Activated CD8-positive, alpha-beta T cell treated with anti-CD3 and anti-CD28 coated beads, Interleukin-2, amount 10 ng/mL, durations not matched to agents 7 days and 5 days (primary cell): ENCODE results near the gene MYH7B. TPM values are rescaled to one million over a fixed set of nuclear protein-coding genes. Genes with fewer than 3 reads are reported as not detected.

Source experiments
- ATAC-seq: fragments of 150-1000 bp; cut with Tn5 transposase; one replicate; pipeline ENCODE4 v1.10.0; 2021; ENCODE audit warnings: moderate library complexity
- CTCF ChIA-PET: fragments of 350-600 bp; sonication (Branson Sonifier 250); formaldehyde crosslinking; loops from one replicate; lab custom pipeline; 2021; ENCODE audit warnings: antibody characterized with exemption; lab: Charles Lee
- POLR2A ChIA-PET: fragments of 350-600 bp; sonication (Branson Sonifier 250); formaldehyde crosslinking; loops from one replicate; lab custom pipeline; 2021; ENCODE audit warnings: antibody characterized with exemption; lab: Charles Lee
- DNase-seq: peaks from one replicate; pipeline ENCODE4 v3.0.0-alpha.2; 2020
- H3K27ac Mint-ChIP-seq: one replicate; pipeline ENCODE4 v1.8.0; 2021; ENCODE audit warnings: mild to moderate bottlenecking, mixed read lengths
- H3K27me3 Mint-ChIP-seq: one replicate; pipeline ENCODE4 v1.8.0; 2021; ENCODE audit warnings: low read depth, mixed read lengths
- H3K36me3 Mint-ChIP-seq: one replicate; pipeline ENCODE4 v1.8.0; 2021; ENCODE audit warnings: low read depth, mixed read lengths
- H3K4me1 Mint-ChIP-seq: one replicate; pipeline ENCODE4 v1.8.0; 2021; ENCODE audit warnings: low read depth, mixed read lengths
- H3K4me3 Mint-ChIP-seq: one replicate; pipeline ENCODE4 v1.8.0; 2021; ENCODE audit warnings: mild to moderate bottlenecking, mixed read lengths
- H3K9me3 Mint-ChIP-seq: one replicate; pipeline ENCODE4 v1.8.0; 2022; ENCODE audit warnings: mixed read lengths; ENCODE audit not compliant: insufficient read depth
- total RNA-seq, 2 experiments: library from RNA; stranded (reverse); gene quantifications; one replicate each; pipeline ENCODE4 v1.2.3, GENCODE V29; 2021

Gene MYH7B
- total RNA-seq, 2 experiments from 2014 or later, result 0.13 to 0.26 TPM

DNA sequence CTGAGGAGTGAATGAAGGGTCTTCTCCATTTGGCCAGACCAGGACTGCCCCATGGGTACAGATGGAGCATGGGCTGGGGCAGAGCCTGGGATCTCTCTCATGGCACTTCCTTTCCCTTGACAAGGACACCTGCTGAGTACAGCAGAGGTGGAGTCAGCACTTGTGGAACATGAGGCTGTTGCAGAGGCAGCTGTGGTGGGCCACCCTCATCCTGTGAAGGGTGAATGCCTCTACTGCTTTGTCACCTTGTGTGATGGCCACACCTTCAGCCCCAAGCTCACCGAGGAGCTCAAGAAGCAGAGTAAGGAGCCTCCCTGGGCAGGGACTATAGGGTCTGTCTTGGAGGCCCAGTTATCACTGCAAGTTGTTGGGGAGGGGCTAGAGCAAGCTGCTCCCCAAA lies 29.7 kb upstream of the MYH7B start:
- ATAC-seq (no peak), DNase-seq (peak; percentile 39)
- H3K36me3 Mint-ChIP-seq, result peaks cover 44% of the 10 kb centered on the region
- H3K4me1 Mint-ChIP-seq, result peaks cover 22% of the 10 kb centered on the region
- POLR2A ChIA-PET, result no interaction called here
- peak overlapping the region; percentile 47 for H3K27ac Mint-ChIP-seq
- no peak overlapping the region for H3K4me3 Mint-ChIP-seq
- CTCF ChIA-PET, result no interaction called here
- no peaks in the 10 kb centered on the region for H3K27me3 Mint-ChIP-seq
- no peaks in the 10 kb centered on the region for H3K9me3 Mint-ChIP-seq

DNA sequence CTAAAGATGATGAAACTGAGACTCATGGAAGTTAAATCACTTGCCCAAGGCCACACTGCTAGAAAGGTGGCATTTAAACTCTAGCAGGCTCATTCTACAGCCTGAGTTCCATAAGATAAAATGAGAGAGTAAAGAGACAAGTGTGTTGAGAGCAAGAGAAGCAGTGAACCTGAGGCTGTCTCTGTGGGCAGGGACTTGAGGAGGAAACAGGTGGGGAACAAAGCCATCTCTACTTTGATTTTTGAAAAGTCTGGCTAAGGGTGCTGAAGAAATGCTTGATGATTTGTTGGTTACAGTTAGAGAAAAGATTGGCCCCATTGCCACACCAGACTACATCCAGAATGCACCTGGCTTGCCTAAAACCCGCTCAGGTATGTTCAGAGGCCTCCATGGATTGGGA lies 29.1 kb upstream of the MYH7B start:
- H3K36me3 Mint-ChIP-seq, result peaks cover 43% of the 10 kb centered on the region
- ATAC-seq (no peak), DNase-seq (no peak)
- peaks cover 17% of the 10 kb centered on the region for H3K4me1 Mint-ChIP-seq
- CTCF ChIA-PET, result no interaction called here
- no peaks in the 10 kb centered on the region for H3K9me3 Mint-ChIP-seq
- no peaks in the 10 kb centered on the region for H3K27me3 Mint-ChIP-seq
- POLR2A ChIA-PET, result no interaction called here
- H3K27ac Mint-ChIP-seq, result peak overlapping the region; percentile 43
- no peak overlapping the region for H3K4me3 Mint-ChIP-seq

DNA sequence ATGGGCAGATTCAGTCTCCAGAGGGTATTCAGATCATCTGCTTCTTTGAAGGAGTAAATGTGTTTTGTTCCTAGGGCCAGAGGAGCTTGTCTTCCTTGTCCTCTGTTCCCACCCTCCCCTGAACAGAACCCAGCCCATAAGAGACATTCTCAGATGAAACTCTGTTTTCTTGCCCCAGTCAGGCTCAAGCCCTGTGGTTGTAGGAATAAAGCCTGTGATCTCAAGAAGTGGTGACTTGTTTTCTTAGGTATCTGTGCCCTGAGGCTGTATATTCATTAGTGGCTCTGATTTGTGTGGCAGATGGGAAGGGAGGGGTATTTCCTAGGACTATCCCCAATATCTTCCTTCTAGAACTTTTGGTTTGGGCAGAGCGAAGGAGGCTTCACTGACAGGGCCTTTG lies 27.9 kb upstream of the MYH7B start:
- CTCF ChIA-PET, result interaction anchor here (1.4 kb wide), 1 partner anchor 55 kb away, joined by 4 read pairs; the partner anchor contains the start of gene GGT7
- Mint-ChIP-seq H3K27ac (no peak overlapping the region), H3K36me3 (peaks cover 46% of the 10 kb centered on the region)

DNA sequence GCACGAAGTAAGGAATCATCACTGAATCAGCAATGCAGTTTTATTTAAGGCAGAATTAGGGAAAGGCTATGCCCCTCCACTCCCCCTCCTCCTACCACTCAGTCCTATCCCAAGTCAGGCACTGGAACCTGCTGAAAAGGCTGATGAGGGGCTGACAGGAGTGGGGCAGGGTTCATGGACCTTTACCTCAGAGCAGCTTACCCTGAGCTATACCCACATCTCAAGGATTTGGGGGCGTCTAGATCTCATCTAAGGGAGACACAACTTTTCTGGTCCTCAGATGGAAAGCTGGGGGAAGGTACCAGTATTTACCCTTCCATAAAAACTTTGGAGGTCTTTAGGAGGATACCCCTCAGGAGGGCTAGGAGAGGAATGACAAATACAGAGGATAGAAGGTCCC lies 27.3 kb upstream of the MYH7B start:
- DNase-seq (no peak), ATAC-seq (no peak)
- ChIA-PET POLR2A (interaction anchor here (1.1 kb wide), 2 partner anchors 12 to 13 kb away, joined by 3 read pairs; no protein-coding TSS in a partner anchor), CTCF (interaction anchor here (1.4 kb wide), 1 partner anchor 56 kb away, joined by 4 read pairs; the partner anchor contains the start of gene GGT7)
- Mint-ChIP-seq H3K9me3 (no peaks in the 10 kb centered on the region), H3K4me1 (peaks cover 17% of the 10 kb centered on the region), H3K36me3 (peaks cover 52% of the 10 kb centered on the region), H3K27me3 (no peaks in the 10 kb centered on the region), H3K4me3 (no peak overlapping the region), H3K27ac (no peak overlapping the region)

More for the DNA sequence above, 27.9 kb upstream of the MYH7B start:
- H3K9me3 Mint-ChIP-seq, result no peaks in the 10 kb centered on the region
- POLR2A ChIA-PET, result no interaction called here
- DNase-seq, result no peak
- no peak for ATAC-seq
- no peaks in the 10 kb centered on the region for H3K27me3 Mint-ChIP-seq
- H3K4me1 Mint-ChIP-seq, result peaks cover 17% of the 10 kb centered on the region
- H3K4me3 Mint-ChIP-seq, result no peak overlapping the region

DNA sequence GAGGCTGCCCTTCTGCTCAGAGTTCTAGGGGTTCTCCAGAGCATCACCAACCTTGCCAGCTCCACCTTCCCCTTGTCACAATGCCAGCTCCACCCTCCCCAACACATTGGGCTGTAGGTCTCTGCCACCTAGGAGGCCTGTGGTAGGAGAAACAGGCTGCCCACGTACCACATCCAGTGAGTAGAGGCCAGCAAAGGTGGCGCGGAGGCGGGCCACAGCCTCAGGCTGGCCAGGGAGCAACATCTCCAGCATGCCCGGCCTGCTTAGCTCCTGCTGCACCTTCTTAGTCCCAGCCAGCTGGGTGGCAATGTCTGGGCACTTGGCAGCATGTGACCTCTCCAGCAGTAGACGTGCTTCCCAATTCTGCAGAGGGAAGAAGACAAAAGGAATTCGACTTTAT lies 23.9 kb upstream of the MYH7B start:
- Mint-ChIP-seq H3K27ac (no peak overlapping the region), H3K9me3 (no peaks in the 10 kb centered on the region), H3K4me3 (no peak overlapping the region), H3K36me3 (peaks cover 51% of the 10 kb centered on the region), H3K4me1 (peaks cover 3% of the 10 kb centered on the region), H3K27me3 (no peaks in the 10 kb centered on the region)
- DNase-seq (no peak), ATAC-seq (no peak)
- CTCF ChIA-PET, result interaction anchor here (0.8 to 1.8 kb wide), 2 partner anchors 9 to 10 kb away, joined by 3 to 4 read pairs; no protein-coding TSS in a partner anchor
- POLR2A ChIA-PET, result interaction anchor here (0.7 kb wide), 1 partner anchor 58 kb away, joined by 3 read pairs; no protein-coding TSS in a partner anchor

DNA sequence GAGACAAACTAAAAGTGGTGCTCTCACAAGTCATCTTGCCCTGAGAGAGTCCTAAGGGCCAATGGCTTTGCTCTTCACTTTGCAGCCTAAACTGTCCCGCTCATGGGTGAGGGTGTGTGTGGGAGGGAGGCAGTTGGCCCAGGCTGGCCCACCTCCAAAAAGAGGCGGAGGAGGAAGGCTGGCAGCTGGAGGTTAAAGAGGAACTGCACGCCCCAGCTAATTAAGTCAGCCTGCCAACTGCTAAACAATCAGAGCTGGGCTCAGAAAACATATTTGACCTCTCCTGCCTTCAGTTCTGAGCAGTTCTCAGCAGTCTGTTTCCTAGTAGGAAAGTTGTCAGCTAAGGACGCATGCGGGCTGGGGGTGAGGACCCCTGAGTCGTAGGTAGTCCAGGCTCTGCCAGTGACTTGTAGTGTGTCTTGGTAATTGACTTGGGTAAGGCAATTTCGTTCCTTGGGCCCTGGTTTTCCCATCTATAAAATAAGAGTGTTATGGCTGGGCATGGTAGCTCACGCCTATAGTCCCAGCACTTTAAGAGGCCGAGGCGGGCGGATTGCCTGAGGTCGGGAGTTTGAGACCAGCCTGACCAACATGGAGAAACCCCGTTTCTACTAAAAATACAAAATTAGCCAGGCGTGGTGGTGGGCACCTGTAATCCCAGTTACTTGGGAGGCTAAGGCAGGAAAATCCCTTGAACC lies 17.1 kb upstream of the MYH7B start:
- ChIA-PET CTCF (no interaction called here), POLR2A (no interaction called here)
- Mint-ChIP-seq H3K4me1 (no peaks in the 10 kb centered on the region), H3K4me3 (no peak overlapping the region), H3K36me3 (peaks cover 48% of the 10 kb centered on the region), H3K27me3 (no peaks in the 10 kb centered on the region), H3K9me3 (no peaks in the 10 kb centered on the region), H3K27ac (no peak overlapping the region)
- no peak for DNase-seq
- no peak for ATAC-seq

DNA sequence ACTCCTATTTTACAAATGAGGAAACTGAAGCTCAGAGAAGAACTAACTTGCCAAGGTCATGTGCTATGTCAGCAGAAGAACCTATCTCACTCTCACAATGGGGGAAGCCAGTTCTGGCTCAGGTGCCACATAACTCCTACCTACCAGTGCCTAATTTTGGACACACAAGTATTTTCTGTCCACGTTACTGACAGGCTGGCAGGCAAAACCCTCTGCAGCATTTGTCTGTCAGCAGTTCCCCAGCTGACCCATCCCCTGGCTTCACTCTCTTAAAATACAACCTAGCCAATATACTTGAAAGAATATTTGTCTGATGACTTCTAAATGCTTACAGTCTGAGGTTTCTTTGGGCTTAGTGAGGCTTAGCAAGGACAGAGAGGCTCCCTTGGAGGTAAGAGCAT lies 15.6 kb upstream of the MYH7B start:
- Mint-ChIP-seq H3K27me3 (no peaks in the 10 kb centered on the region), H3K9me3 (no peaks in the 10 kb centered on the region), H3K4me1 (no peaks in the 10 kb centered on the region), H3K4me3 (no peak overlapping the region), H3K27ac (no peak overlapping the region), H3K36me3 (peaks cover 46% of the 10 kb centered on the region)
- ChIA-PET POLR2A (no interaction called here), CTCF (interaction anchor here (2.0 kb wide), 1 partner anchor 67 kb away, joined by 10 read pairs; the partner anchor contains the start of gene GGT7)
- DNase-seq, result no peak
- ATAC-seq, result no peak

DNA sequence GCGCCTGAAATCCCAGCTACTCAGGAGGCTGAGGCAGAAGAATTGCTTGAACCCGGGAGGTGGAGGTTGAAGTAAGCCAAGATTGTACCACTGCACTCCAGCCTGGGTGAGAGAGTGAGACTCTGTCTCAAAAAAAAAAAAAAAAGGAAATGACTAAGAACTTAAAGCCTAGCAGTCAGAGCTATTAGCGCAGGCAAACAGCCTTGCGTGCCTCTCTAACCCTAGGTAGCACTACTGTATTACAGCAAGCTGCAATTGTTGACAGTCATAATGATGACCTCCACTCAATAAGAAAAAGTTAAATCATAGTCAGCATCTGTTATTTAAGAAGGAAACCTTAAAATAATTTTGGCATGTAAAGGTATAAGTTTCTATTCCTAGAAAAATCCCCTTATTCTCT lies 14.4 kb upstream of the MYH7B start:
- no peak for ATAC-seq
- H3K4me1 Mint-ChIP-seq, result no peaks in the 10 kb centered on the region
- ChIA-PET CTCF (interaction anchor here (0.6 to 2.0 kb wide), 4 partner anchors 9 to 68 kb away, joined by 3 to 10 read pairs (median 5); partner anchors contain the start of genes ACSS2 and GGT7), POLR2A (interaction anchor here (1.3 kb wide), 1 partner anchor 12 kb away, joined by 3 read pairs; no protein-coding TSS in a partner anchor)
- H3K36me3 Mint-ChIP-seq, result peaks cover 50% of the 10 kb centered on the region
- H3K27ac Mint-ChIP-seq, result no peak overlapping the region
- no peak for DNase-seq
- no peaks in the 10 kb centered on the region for H3K27me3 Mint-ChIP-seq
- H3K9me3 Mint-ChIP-seq, result no peaks in the 10 kb centered on the region
- no peak overlapping the region for H3K4me3 Mint-ChIP-seq

DNA sequence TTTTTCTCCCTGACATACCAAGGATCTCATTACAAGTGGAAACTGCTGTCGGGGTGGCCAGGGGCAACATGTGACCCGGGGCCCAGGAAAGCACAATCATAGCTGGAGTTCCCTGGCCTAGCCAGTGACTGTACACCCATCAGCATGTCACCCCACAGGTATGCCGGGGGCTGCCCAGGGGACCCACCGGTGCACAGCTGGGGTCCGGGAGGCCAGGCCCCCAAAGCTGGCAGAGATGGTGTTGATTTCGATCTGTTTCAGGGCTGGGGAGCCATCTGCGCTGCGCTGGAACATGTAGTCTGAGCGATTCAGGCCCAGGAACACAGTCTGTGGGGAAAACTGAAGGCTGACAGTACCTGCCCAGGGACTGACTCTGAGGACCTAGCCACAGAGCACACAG lies 13.4 kb upstream of the MYH7B start:
- ChIA-PET POLR2A (no interaction called here), CTCF (interaction anchor here (1.3 kb wide), 1 partner anchor 10 kb away, joined by 4 read pairs; no protein-coding TSS in a partner anchor)
- H3K9me3 Mint-ChIP-seq, result no peaks in the 10 kb centered on the region
- DNase-seq (no peak), ATAC-seq (no peak)
- H3K4me1 Mint-ChIP-seq, result no peaks in the 10 kb centered on the region
- no peaks in the 10 kb centered on the region for H3K27me3 Mint-ChIP-seq
- H3K4me3 Mint-ChIP-seq, result no peak overlapping the region
- H3K27ac Mint-ChIP-seq, result no peak overlapping the region
- H3K36me3 Mint-ChIP-seq, result peaks cover 49% of the 10 kb centered on the region

DNA sequence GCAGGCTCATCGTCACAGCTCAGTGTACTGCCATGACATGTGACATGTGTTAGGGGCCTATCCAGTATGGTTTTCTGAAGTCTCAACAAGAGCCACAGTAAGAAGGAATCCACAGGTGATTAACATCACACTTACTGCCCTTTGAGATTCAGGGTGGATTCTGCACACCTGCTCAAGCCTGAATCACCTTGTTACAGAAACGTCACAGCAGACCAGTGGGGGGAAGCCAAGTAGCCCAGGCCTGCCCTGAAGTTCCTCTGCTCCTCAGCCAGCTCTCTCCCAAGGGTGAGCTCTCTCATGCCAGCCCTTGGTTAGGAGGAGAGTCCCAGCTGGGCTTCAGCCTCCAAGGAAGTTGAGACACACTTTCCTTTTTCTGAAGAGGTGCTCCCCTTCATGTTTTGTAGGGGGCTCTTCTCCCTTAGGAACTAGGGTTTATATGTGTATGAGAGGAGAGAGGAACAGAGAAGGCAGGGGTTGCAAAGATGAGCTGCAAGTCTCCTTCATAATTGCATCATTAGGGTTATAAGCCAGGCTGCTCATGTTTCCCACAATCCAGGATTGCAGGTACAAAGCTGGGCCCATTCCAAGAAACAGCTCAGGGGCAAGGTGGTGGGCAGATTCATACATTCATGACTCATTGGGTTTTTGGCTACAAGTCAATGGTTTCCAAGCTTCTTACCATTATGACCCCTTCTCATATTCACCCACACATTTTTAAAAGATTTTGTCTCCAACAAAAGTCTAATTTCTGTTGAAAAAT lies 11.7 kb upstream of the MYH7B start:
- Mint-ChIP-seq H3K27ac (no peak overlapping the region), H3K27me3 (no peaks in the 10 kb centered on the region), H3K4me3 (no peak overlapping the region), H3K36me3 (peaks cover 43% of the 10 kb centered on the region), H3K9me3 (no peaks in the 10 kb centered on the region), H3K4me1 (no peaks in the 10 kb centered on the region)
- POLR2A ChIA-PET, result interaction anchor here (1.0 kb wide), 1 partner anchor 70 kb away, joined by 4 read pairs; no protein-coding TSS in a partner anchor
- CTCF ChIA-PET, result interaction anchor here (1.0 to 1.5 kb wide), 2 partner anchors 11 to 70 kb away, joined by 3 read pairs; partner anchors contain the start of genes GSS and MYH7B
- no peak for ATAC-seq
- no peak for DNase-seq

DNA sequence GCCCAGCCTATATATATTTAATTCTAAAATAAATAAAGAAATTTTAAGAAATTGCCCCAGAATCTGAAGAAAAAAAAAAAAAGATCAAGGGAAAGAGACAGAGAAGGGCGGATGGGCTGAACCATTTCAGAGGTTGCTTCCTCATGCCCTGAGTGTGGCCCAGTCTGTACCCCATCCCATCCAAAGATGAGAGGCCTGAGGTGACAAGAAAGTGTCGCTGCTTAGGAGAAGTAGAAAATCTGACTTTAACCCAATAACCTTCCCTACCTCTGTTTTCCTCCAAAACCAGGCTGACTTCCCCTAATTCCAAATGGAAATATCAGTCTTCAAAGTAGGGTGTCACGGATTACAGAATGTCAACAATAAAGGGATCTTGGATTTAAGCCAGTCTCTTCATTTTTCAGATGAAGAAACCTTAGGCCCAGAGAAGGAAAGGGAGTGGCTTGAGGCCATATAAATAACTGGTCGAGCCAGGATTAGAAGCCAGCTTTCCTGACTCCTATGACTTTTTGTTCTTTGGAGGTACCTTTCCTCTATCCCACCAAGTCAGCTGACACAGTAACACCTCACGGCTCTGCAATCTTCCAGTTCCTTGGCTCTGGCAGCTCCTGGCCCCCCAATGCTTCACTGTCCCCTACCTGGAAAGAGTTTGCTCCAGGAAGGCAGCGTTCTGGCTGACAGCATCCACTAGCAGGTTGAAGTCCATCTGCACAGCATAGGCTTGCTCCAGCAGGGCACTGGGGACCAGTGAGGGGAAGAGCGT lies 10.2 kb upstream of the MYH7B start:
- no peak overlapping the region for H3K27ac Mint-ChIP-seq
- H3K4me3 Mint-ChIP-seq, result no peak overlapping the region
- H3K36me3 Mint-ChIP-seq, result peaks cover 47% of the 10 kb centered on the region
- H3K9me3 Mint-ChIP-seq, result no peaks in the 10 kb centered on the region
- no peaks in the 10 kb centered on the region for H3K4me1 Mint-ChIP-seq
- no peak for DNase-seq
- H3K27me3 Mint-ChIP-seq, result no peaks in the 10 kb centered on the region
- ChIA-PET CTCF (interaction anchor here (1.1 to 1.2 kb wide), 2 partner anchors 10 to 73 kb away, joined by 3 read pairs; partner anchors contain the start of genes GGT7, GSS and MYH7B), POLR2A (no interaction called here)
- ATAC-seq, result no peak
